GM12878 (cell line): Measurements from ENCODE around the gene SPATA31C1. TPM values are rescaled to one million over a fixed set of nuclear protein-coding genes. Genes with fewer than 3 reads are reported as not detected.

ENCODE experiments used
- ATAC-seq: fragments of 200-7000 bp; cut with Tn5 transposase; 3 replicates; pipeline ENCODE4 v1.9.1; 2020; ENCODE audit warnings: mild to moderate bottlenecking, moderate library complexity
- BruUV-seq: library from RNA; stranded (reverse); fragments of 400-500 nt; replicated peaks from 2 replicates; lab custom pipeline; 2021; lab: Mats Ljungman, UMichigan
- CTCF ChIA-PET: fragments of 300-600 bp; sonication (Branson Sonifier 250); formaldehyde crosslinking; extraction: SDS; loops from one replicate; lab custom pipeline; 2021; ENCODE audit warnings: inconsistent platforms; lab: Yijun Ruan, JAX
- POLR2A ChIA-PET: fragments of 350-600 bp; formaldehyde crosslinking; extraction: SDS; loops from one replicate; lab custom pipeline; 2021; ENCODE audit warnings: inconsistent platforms; lab: Charles Lee
- RAD21 ChIA-PET: fragments of 300-600 bp; sonication (Branson Sonifier 250); formaldehyde crosslinking; loops from one replicate; lab custom pipeline; 2023; ENCODE audit warnings: antibody characterized with exemption; ENCODE audit not compliant: unreplicated experiment; lab: Charles Lee
- SMC1A ChIA-PET: fragments of 300-600 bp; sonication (Branson Sonifier 250); formaldehyde crosslinking; loops from one replicate; lab custom pipeline; 2023; ENCODE audit not compliant: unreplicated experiment, uncharacterized antibody; lab: Charles Lee
- DNase-seq: peaks from one replicate; pipeline ENCODE4 v3.0.0-alpha.2; 2011; ENCODE audit warnings: low read depth, low spot score
- FAIRE-seq: peaks from 3 replicates; lab custom pipeline; 2011; peaks lifted over from hg19 to GRCh38; lab: Jason Lieb, UNC
- H2AFZ ChIP-seq: 2 replicates; pipeline ENCODE4 v1.6.0; 2011; ENCODE audit warnings: low read depth, low read length, control low read depth; ENCODE audit not compliant: control insufficient read depth
- H3K27ac ChIP-seq: 2 replicates; pipeline ENCODE4 v1.5.1; 2011; ENCODE audit warnings: control low read depth; ENCODE audit not compliant: control insufficient read depth, insufficient read depth
- H3K27me3 ChIP-seq, 2 experiments: replicated peaks in 1 of 2; 2 replicates each; pipeline versions ENCODE4 v1.6.0 to v1.6.1; 2011; ENCODE audit warnings: low read length in 1 of 2; ENCODE audit not compliant: control insufficient read depth in 2 of 2, insufficient read depth in 2 of 2
- H3K36me3 ChIP-seq, 2 experiments: 2 replicates each; pipeline ENCODE4 v1.5.1; 2011; ENCODE audit warnings: low read length in 1 of 2; ENCODE audit not compliant: control insufficient read depth in 2 of 2, insufficient read depth in 2 of 2
- H3K4me1 ChIP-seq: 2 replicates; pipeline ENCODE4 v1.6.1; 2011; ENCODE audit warnings: mild to moderate bottlenecking, low read length, moderate library complexity, mixed read lengths; ENCODE audit not compliant: control insufficient read depth, insufficient read depth
- H3K4me2 ChIP-seq: 2 replicates; pipeline ENCODE4 v1.6.0; 2011; ENCODE audit warnings: control low read depth; ENCODE audit not compliant: control insufficient read depth, insufficient read depth
- H3K4me3 ChIP-seq: fragments of 200-600 bp; sonication (generic); 2 replicates; pipeline ENCODE4 v1.5.1; 2016
- H3K79me2 ChIP-seq: 2 replicates; pipeline ENCODE4 v1.6.0; 2011; ENCODE audit warnings: low read length; ENCODE audit not compliant: control insufficient read depth, insufficient read depth
- H3K9ac ChIP-seq: 2 replicates; pipeline ENCODE4 v1.8.0; 2011; ENCODE audit warnings: low read length, control low read depth, mixed read lengths; ENCODE audit not compliant: control insufficient read depth, insufficient read depth
- H3K9me3 ChIP-seq: replicated peaks from 3 replicates; pipeline ENCODE4 v1.5.1; 2011; ENCODE audit warnings: mild to moderate bottlenecking, low read length; ENCODE audit not compliant: control insufficient read depth, insufficient read depth
- H4K20me1 ChIP-seq: 2 replicates; pipeline ENCODE4 v1.6.0; 2011; ENCODE audit not compliant: control insufficient read depth, insufficient read depth
- CTCF ChIP-seq, 3 experiments: IDR thresholded peaks in 2 of 3; conservative IDR thresholded peaks in 1 of 3; 2 replicates each; pipeline ENCODE4 v1.5.1; 2011; ENCODE audit warnings: low read depth in 3 of 3, low read length in 3 of 3, mild to moderate bottlenecking in 3 of 3, control low read depth in 2 of 3, moderate library complexity in 2 of 3, inconsistent platforms in 1 of 3, mixed read lengths in 1 of 3; ENCODE audit not compliant: control insufficient read depth in 2 of 3, insufficient read depth in 1 of 3; ENCODE audit errors: extremely low read depth in 1 of 3
- RAD21 ChIP-seq: IDR thresholded peaks from 2 replicates; pipeline ENCODE4 v1.6.1; 2011; ENCODE audit warnings: mild to moderate bottlenecking, low read depth, low read length, moderate library complexity; ENCODE audit not compliant: insufficient read depth
- RAD51 ChIP-seq: fragments of 450-650 bp; IDR thresholded peaks from 2 replicates; pipeline ENCODE4 v1.6.1; 2016; ENCODE audit warnings: moderate library complexity, mild to moderate bottlenecking, inconsistent platforms
- RUNX3 ChIP-seq: IDR thresholded peaks from 2 replicates; pipeline ENCODE4 v1.6.1; 2012; ENCODE audit warnings: low read length, inconsistent platforms
- SMC3 ChIP-seq: IDR thresholded peaks from 2 replicates; pipeline ENCODE4 v1.6.1; 2011; ENCODE audit warnings: low read length, improper control_type of control experiment, borderline replicate concordance
- SPI1 ChIP-seq: IDR thresholded peaks from 2 replicates; pipeline ENCODE4 v1.6.1; 2011; ENCODE audit warnings: low read depth, mild to moderate bottlenecking, low read length, moderate library complexity, borderline replicate concordance; ENCODE audit not compliant: insufficient read depth
- WGBS: methylation state at CpG from one replicate; pipeline ENCODE4 v1.1.6; 2016; ENCODE audit warnings: low lambda C conversion rate; ENCODE audit not compliant: insufficient replicate concordance, insufficient coverage; ENCODE audit errors: missing lambda C conversion rate; 5-methylcytosine and 5-hydroxymethylcytosine counted together
- in situ Hi-C: fragments of 300-500 bp; cut with MboI; formaldehyde crosslinking; loops from 9 replicates; pipeline ENCODE4 v1.14.3; 2018; ENCODE audit warnings: mixed read lengths
- intact Hi-C: fragments of 100-400 bp; cut with micrococcal nuclease; formaldehyde crosslinking; loops from one replicate; pipeline ENCODE4 v1.14.2; 2022; ENCODE audit not compliant: unreplicated experiment
- polyA plus RNA-seq, 11 experiments: library from polyadenylated mRNA; depleted of rRNA in 4 of 11; unstranded in 6 of 11; stranded (reverse) in 5 of 11; fragments of >200 nt; fragmentation: Nextera tagmentation in 4 of 11; fragmentation: Illumina TruSeq in 1 of 11; extraction: Ambion mirVana in 4 of 11; extraction: Trizol in 1 of 11; gene quantifications; 1 replicate in 1 of 11; 2 replicates in 10 of 11; pipeline versions ENCODE4 v1.2.1 to v1.2.3, GENCODE V29; 2011 to 2016; ENCODE audit warnings: inconsistent platforms in 2 of 11, missing spikeins in 2 of 11, low read depth in 1 of 11
- total RNA-seq, 4 experiments: library from RNA; depleted of rRNA in 3 of 4; stranded (reverse); fragments of >200 nt in 3 of 4; fragmentation: Illumina TruSeq in 1 of 4; extraction: Trizol in 1 of 4; gene quantifications; 2 replicates each; pipeline versions ENCODE4 v1.2.1 to v1.2.3, GENCODE V29; 2013 to 2021

The SPATA31C1 gene
- total and polyA plus RNA-seq, 10 of the 15 experiments (the other 5 are each of a cell fraction or from before 2014, with no cell fraction given) = not detected

- ChIA-PET SMC1A (no interaction called here), RAD21 (interaction anchor here (0.9 to 1.0 kb wide), 2 partner anchors 222 to 1050 kb away, joined by 3 to 4 read pairs; no protein-coding TSS in a partner anchor), CTCF (interaction anchor here (0.6 to 1.9 kb wide), 7 partner anchors 11 to 1964 kb away, joined by 3 to 8 read pairs (median 3); no protein-coding TSS in a partner anchor), POLR2A (no interaction called here)
- Histone ChIP-seq H3K9me3 (peaks cover 2% of the 10 kb centered on the region), H3K27me3 (no peaks in the 10 kb centered on the region), H3K36me3 (no peaks in the 10 kb centered on the region), H3K79me2 (no peaks in the 10 kb centered on the region), H3K4me2 (no peak overlapping the region), H4K20me1 (no peaks in the 10 kb centered on the region), H2AFZ (no peak overlapping the region), H3K4me1 (no peaks in the 10 kb centered on the region), H3K4me3 (no peak overlapping the region), H3K27ac (no peak overlapping the region), H3K9ac (no peak overlapping the region)
- no TSS peak for BruUV-seq
- FAIRE-seq = no peak
- in situ Hi-C loops (loop anchor here (5.0 to 10.0 kb wide), 2 partner anchors 626 to 1054 kb away; no protein-coding TSS in a partner anchor), intact Hi-C loops (loop anchor here (5.0 to 10.0 kb wide), 3 partner anchors 436 to 1044 kb away; partner anchors contain the start of genes S1PR3 and SPIN1)
- TF ChIP-seq RUNX3 (0 out of 2 replicates have a peak, but pooled peaks have one; percentile 11), SMC3 (peak; percentile 41; the same call in 1 of the 2 replicates), RAD51 (no peak), RAD21 (peak; percentile 56), CTCF (IDR thresholded peaks at IDR 0.05 in 2 of 3, conservative IDR thresholded peaks at IDR 0.05 in 1 of 3; ENCODE audit: control insufficient read depth in 2 of 3, extremely low read depth in 1 of 3, insufficient read depth in 1 of 3, low read depth in 3 of 3, low read length in 3 of 3) (peak; percentile 29 to 52 (median 33); a peak in 4 of 6 replicates), SPI1 (no peak)
- DNase-seq = no peak
- WGBS = 51% methylated on average over 4 of the region's 4 CpGs
- ATAC-seq = peak; percentile 54
Observed at GRCh38 chr9:87950765-87951488, 33.2 kb downstream of the SPATA31C1 start.
